A673 (cell line): ENCODE data around the gene KCNAB2.

Source experiments
- EZH2 ChIP-seq: fragments of 200-600 bp; sonication (generic); IDR thresholded peaks from 2 replicates; pipeline ENCODE4 v1.6.1; 2017; ENCODE audit warnings: borderline replicate concordance, low read depth, mild to moderate bottlenecking, mixed read lengths, antibody characterized with exemption, low read length; ENCODE audit not compliant: poor library complexity, severe bottlenecking
- TF ChIP-seq, protein P1 (sequence below): fragments of 300-800, 200-600 bp; sonication (generic); conservative IDR thresholded peaks from 2 replicates; pipeline ENCODE4 v1.5.1; 2017; ENCODE audit warnings: low read depth, mild to moderate bottlenecking, antibody characterized with exemption, low read length, moderate library complexity, mixed read lengths

DNA sequence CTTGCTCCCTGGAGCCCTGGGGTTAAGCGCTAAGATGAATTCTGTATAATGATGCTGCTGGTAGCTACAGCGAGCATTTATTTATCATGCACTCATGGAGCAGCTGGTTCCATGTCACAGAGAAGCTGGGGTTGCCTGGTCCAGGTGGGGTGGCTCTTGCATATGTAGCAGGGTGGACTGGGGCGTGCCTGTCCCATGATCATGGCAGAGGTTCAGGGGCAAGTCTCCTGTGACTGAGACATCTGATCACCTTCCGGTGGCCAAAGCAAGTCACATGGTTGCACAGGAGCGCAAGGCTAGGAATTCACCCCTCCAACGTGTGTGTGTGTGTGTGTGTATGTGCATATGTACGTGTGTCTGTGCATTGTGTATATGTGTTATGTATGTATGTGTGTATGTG lies 15.6 kb upstream of the KCNAB2 start:
- TF ChIP-seq, protein P1, sequence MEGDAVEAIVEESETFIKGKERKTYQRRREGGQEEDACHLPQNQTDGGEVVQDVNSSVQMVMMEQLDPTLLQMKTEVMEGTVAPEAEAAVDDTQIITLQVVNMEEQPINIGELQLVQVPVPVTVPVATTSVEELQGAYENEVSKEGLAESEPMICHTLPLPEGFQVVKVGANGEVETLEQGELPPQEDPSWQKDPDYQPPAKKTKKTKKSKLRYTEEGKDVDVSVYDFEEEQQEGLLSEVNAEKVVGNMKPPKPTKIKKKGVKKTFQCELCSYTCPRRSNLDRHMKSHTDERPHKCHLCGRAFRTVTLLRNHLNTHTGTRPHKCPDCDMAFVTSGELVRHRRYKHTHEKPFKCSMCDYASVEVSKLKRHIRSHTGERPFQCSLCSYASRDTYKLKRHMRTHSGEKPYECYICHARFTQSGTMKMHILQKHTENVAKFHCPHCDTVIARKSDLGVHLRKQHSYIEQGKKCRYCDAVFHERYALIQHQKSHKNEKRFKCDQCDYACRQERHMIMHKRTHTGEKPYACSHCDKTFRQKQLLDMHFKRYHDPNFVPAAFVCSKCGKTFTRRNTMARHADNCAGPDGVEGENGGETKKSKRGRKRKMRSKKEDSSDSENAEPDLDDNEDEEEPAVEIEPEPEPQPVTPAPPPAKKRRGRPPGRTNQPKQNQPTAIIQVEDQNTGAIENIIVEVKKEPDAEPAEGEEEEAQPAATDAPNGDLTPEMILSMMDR, result no peak
- TF ChIP-seq EZH2, result no peak
